ENCODE measurements around the gene SNX27.
A peak's percentile ranks its signal among the peaks of the same experiment; 100 is the strongest.
"Not testable (repeated sequence)": the region's sequence is repeated elsewhere in the genome, so short reads cannot be mapped to it uniquely, and the experiment has no call there.

Gene SNX27

DNA sequence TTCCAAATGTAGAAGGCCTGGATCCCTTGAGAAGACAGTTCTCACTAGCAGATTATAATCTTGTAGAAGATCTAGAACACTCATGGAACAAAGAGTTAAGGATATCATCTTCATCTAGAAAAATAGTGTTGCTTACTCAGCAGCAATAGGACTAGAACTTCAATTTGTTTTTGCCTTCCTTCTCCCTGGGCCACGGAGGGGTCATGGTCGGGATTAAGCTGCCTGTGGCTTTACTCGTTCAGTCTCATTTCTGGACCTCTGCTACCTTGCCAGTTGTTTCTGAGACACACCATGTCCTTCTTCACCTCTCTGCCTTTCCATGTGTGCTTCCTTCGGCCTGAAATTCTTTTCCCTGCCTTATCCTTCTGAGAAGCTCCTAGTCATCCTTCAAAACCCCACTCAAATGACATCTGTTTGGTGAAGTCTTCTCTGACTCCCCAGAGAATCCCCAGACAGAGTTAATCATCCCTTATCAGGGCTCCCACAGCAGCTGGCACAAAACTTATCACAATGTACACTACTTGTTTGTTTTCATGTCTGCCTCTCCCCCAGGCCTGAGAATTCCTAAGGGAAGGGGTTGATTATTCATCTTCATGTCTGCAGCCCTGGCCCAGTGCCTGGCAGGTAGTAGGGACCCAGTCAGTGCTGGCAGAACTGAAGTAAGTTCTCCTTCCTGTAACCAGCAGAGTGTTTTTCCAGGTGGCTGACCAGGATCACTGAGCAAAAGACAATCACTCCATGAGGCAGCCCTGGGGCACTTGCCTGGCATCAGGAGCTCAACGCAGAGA is 15.5 kb upstream of the SNX27 start (continued):
- TF ChIP-seq, protein P1, sequence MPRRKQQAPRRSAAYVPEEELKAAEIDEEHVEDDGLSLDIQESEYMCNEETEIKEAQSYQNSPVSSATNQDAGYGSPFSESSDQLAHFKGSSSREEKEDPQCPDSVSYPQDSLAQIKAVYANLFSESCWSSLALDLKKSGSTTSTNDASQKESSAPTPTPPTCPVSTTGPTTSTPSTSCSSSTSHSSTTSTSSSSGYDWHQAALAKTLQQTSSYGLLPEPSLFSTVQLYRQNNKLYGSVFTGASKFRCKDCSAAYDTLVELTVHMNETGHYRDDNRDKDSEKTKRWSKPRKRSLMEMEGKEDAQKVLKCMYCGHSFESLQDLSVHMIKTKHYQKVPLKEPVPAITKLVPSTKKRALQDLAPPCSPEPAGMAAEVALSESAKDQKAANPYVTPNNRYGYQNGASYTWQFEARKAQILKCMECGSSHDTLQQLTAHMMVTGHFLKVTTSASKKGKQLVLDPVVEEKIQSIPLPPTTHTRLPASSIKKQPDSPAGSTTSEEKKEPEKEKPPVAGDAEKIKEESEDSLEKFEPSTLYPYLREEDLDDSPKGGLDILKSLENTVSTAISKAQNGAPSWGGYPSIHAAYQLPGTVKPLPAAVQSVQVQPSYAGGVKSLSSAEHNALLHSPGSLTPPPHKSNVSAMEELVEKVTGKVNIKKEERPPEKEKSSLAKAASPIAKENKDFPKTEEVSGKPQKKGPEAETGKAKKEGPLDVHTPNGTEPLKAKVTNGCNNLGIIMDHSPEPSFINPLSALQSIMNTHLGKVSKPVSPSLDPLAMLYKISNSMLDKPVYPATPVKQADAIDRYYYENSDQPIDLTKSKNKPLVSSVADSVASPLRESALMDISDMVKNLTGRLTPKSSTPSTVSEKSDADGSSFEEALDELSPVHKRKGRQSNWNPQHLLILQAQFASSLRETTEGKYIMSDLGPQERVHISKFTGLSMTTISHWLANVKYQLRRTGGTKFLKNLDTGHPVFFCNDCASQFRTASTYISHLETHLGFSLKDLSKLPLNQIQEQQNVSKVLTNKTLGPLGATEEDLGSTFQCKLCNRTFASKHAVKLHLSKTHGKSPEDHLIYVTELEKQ (tag by site-specific recombination; IDR thresholded peaks at IDR 0.05; ENCODE audit: borderline replicate concordance): peak; percentile 63; the same call in 1 of the 2 replicates
- TF ChIP-seq KLF10 (tag by site-specific recombination; IDR thresholded peaks at IDR 0.05) (0 out of 2 replicates have a peak, but pooled peaks have one; percentile 22), WT1 (tag by site-specific recombination; IDR thresholded peaks at IDR 0.05) (peak; percentile 68), ZNF335 (tag by site-specific recombination; conservative IDR thresholded peaks at IDR 0.05) (peak; percentile 57), ZNF132 (tag by site-specific recombination; IDR thresholded peaks at IDR 0.05; ENCODE audit: borderline replicate concordance) (no peak), ZNF600 (tag by site-specific recombination; IDR thresholded peaks at IDR 0.05) (peak; percentile 81), ZFP3 (tag by site-specific recombination; IDR thresholded peaks at IDR 0.05; ENCODE audit: low read depth) (peak; percentile 97), SP7 (tag by site-specific recombination; IDR thresholded peaks at IDR 0.05) (peak; percentile 62; the same call in 1 of the 2 replicates), YY1 (tag by site-specific recombination; IDR thresholded peaks at IDR 0.05) (no peak), IKZF3 (tag by site-specific recombination; IDR thresholded peaks at IDR 0.05) (peak; percentile 46; the same call in 1 of the 2 replicates), ZNF146 (tag by site-specific recombination; IDR thresholded peaks at IDR 0.05) (peak; percentile 8; the same call in 1 of the 2 replicates), OSR2 (tag by site-specific recombination; IDR thresholded peaks at IDR 0.05) (peak; percentile 94), ZNF121 (tag by site-specific recombination; IDR thresholded peaks at IDR 0.05) (no peak), BCL11A (tag by site-specific recombination; IDR thresholded peaks at IDR 0.05; ENCODE audit: low read depth) (peak; percentile 36; the same call in 1 of the 2 replicates), ZNF239 (tag by site-specific recombination; IDR thresholded peaks at IDR 0.05) (0 out of 2 replicates have a peak, but pooled peaks have one; percentile 20), FEZF1 (tag by site-specific recombination; IDR thresholded peaks at IDR 0.05) (peak; percentile 83), ZNF24 (tag by site-specific recombination; IDR thresholded peaks at IDR 0.05) (peak; percentile 53; the same call in 1 of the 2 replicates), ZNF629 (tag by site-specific recombination; IDR thresholded peaks at IDR 0.05) (peak; percentile 82), KLF9 (tag by site-specific recombination; IDR thresholded peaks at IDR 0.05; ENCODE audit: low read depth) (no peak)
- TF ChIP-seq, protein P2, sequence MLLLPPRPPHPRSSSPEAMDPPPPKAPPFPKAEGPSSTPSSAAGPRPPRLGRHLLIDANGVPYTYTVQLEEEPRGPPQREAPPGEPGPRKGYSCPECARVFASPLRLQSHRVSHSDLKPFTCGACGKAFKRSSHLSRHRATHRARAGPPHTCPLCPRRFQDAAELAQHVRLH (tag by site-specific recombination; IDR thresholded peaks at IDR 0.05): 0 out of 2 replicates have a peak, but pooled peaks have one; percentile 32
- TF ChIP-seq, protein P3, sequence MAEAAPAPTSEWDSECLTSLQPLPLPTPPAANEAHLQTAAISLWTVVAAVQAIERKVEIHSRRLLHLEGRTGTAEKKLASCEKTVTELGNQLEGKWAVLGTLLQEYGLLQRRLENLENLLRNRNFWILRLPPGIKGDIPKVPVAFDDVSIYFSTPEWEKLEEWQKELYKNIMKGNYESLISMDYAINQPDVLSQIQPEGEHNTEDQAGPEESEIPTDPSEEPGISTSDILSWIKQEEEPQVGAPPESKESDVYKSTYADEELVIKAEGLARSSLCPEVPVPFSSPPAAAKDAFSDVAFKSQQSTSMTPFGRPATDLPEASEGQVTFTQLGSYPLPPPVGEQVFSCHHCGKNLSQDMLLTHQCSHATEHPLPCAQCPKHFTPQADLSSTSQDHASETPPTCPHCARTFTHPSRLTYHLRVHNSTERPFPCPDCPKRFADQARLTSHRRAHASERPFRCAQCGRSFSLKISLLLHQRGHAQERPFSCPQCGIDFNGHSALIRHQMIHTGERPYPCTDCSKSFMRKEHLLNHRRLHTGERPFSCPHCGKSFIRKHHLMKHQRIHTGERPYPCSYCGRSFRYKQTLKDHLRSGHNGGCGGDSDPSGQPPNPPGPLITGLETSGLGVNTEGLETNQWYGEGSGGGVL (tag by site-specific recombination; IDR thresholded peaks at IDR 0.05): peak; percentile 54
- TF ChIP-seq, protein P4, sequence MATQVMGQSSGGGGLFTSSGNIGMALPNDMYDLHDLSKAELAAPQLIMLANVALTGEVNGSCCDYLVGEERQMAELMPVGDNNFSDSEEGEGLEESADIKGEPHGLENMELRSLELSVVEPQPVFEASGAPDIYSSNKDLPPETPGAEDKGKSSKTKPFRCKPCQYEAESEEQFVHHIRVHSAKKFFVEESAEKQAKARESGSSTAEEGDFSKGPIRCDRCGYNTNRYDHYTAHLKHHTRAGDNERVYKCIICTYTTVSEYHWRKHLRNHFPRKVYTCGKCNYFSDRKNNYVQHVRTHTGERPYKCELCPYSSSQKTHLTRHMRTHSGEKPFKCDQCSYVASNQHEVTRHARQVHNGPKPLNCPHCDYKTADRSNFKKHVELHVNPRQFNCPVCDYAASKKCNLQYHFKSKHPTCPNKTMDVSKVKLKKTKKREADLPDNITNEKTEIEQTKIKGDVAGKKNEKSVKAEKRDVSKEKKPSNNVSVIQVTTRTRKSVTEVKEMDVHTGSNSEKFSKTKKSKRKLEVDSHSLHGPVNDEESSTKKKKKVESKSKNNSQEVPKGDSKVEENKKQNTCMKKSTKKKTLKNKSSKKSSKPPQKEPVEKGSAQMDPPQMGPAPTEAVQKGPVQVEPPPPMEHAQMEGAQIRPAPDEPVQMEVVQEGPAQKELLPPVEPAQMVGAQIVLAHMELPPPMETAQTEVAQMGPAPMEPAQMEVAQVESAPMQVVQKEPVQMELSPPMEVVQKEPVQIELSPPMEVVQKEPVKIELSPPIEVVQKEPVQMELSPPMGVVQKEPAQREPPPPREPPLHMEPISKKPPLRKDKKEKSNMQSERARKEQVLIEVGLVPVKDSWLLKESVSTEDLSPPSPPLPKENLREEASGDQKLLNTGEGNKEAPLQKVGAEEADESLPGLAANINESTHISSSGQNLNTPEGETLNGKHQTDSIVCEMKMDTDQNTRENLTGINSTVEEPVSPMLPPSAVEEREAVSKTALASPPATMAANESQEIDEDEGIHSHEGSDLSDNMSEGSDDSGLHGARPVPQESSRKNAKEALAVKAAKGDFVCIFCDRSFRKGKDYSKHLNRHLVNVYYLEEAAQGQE (tag by site-specific recombination; IDR thresholded peaks at IDR 0.05): no peak
- TF ChIP-seq, protein P5, sequence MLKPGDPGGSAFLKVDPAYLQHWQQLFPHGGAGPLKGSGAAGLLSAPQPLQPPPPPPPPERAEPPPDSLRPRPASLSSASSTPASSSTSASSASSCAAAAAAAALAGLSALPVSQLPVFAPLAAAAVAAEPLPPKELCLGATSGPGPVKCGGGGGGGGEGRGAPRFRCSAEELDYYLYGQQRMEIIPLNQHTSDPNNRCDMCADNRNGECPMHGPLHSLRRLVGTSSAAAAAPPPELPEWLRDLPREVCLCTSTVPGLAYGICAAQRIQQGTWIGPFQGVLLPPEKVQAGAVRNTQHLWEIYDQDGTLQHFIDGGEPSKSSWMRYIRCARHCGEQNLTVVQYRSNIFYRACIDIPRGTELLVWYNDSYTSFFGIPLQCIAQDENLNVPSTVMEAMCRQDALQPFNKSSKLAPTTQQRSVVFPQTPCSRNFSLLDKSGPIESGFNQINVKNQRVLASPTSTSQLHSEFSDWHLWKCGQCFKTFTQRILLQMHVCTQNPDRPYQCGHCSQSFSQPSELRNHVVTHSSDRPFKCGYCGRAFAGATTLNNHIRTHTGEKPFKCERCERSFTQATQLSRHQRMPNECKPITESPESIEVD (tag by site-specific recombination; IDR thresholded peaks at IDR 0.05): peak; percentile 24; the same call in 1 of the 2 replicates

DNA sequence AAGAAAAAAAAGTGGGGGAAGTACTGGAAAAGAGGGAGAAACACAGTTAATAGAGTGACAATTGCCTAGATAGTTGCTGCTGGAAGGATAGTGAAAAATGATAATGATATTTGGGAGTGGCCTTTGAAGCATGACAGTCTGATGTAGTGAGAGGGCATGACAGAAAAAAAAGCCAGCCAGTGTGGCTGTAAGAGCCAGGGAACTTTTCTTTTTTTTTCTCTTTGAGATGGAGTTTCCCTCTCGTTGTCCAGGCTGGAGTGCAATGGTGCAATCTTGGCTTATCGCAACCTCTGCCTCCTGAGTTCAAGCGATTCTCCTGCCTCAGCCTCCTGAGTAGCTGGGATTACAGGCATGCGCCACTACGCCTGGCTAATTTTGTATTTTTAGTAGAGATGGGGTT is 9.3 kb upstream of the SNX27 start:
- POLR2A ChIA-PET; H3K4me3 ChIP-seq (ENCODE audit: low read depth, low read length); H3K27ac ChIP-seq (ENCODE audit: extremely low read depth, low read depth, low read length); H3K36me3 ChIP-seq (ENCODE audit: control insufficient read depth in 2 of 2, insufficient read depth in 1 of 2, low read length in 2 of 2); H3K4me1 ChIP-seq (ENCODE audit: control insufficient read depth, insufficient read depth, low read length); H3K9me3 ChIP-seq (ENCODE audit: control insufficient read depth, insufficient read depth, low read depth, low read length): not testable (repeated sequence)
- CTCF ChIA-PET: interaction anchor here (3.3 kb wide), 1 partner anchor 8 kb away, joined by 15 read pairs; no protein-coding TSS in a partner anchor
